ENCODE measurements around the gene PCBP3. TPM values are rescaled to one million over a fixed set of nuclear protein-coding genes. Genes with fewer than 3 reads are reported as not detected.

Gene PCBP3
- total RNA-seq, 4 donors from 2014 or later: 0.77 to 8.6 (median 3.2) TPM; not detected in 1

DNA sequence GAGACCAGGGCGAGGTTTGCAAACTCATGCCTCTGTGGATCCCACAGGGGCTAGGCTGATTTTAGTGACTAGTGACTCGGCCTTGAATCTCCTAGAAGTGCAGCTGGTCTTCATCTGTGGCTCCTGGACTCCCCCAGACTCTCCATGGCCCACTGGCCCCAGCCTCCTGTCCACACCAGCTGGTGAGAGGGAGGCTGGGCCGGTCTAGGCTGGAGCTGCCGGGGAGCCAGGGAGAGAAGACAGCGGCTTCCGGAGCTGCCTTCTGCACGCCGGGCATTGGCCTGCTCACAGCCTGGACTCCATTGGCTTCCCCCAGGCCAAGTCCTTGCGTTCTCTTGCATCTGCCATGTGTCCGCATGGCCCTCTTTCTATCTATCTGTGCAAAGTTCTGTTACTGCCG is 285.9 kb downstream of the PCBP3 start:
- H3K4me1 ChIP-seq: no peaks in the 10 kb centered on the region
- no peaks in the 10 kb centered on the region for H3K27me3 ChIP-seq
- H3K36me3 ChIP-seq: no peaks in the 10 kb centered on the region
- no peak overlapping the region for H3K4me3 ChIP-seq
- H3K9me3 ChIP-seq: no peaks in the 10 kb centered on the region
- H3K27ac ChIP-seq: no peak overlapping the region
- DNase-seq: no peak
- intact Hi-C loops (cut with DNase I; ENCODE audit: low total_unique reads): no loop called here
- no peak for TF ChIP-seq POLR2A (IDR thresholded peaks at IDR 0.05)
- TF ChIP-seq, protein P1, sequence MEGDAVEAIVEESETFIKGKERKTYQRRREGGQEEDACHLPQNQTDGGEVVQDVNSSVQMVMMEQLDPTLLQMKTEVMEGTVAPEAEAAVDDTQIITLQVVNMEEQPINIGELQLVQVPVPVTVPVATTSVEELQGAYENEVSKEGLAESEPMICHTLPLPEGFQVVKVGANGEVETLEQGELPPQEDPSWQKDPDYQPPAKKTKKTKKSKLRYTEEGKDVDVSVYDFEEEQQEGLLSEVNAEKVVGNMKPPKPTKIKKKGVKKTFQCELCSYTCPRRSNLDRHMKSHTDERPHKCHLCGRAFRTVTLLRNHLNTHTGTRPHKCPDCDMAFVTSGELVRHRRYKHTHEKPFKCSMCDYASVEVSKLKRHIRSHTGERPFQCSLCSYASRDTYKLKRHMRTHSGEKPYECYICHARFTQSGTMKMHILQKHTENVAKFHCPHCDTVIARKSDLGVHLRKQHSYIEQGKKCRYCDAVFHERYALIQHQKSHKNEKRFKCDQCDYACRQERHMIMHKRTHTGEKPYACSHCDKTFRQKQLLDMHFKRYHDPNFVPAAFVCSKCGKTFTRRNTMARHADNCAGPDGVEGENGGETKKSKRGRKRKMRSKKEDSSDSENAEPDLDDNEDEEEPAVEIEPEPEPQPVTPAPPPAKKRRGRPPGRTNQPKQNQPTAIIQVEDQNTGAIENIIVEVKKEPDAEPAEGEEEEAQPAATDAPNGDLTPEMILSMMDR (IDR thresholded peaks at IDR 0.05): no peak

DNA sequence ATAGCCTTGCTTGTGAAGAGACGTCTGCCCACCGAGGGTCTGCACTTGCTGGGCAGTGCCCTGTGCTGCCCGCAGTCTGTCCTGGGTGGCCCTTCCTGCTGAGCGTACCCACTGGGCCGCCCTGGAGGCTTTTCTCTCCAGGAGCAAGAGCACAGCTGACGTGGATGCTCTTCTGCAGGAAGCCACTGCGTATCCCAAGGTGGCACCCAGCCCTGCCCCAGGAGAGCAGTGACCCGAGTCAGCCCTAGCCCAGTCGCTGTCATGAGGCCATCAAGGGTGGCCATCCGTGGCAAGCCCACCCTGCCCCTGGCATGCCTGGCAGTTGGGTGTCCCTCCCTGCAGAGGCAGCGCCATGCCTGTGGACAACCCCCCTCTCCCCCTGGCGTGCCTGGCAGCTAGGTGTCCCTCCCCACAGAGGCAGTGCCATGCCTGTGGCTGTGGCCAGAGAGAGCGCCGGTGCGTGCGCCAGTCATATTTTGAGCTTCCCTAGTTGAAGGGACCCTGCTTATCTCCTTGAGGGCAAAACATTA is 286.8 kb downstream of the PCBP3 start:
- Histone ChIP-seq H3K4me3 (no peak overlapping the region), H3K4me1 (no peaks in the 10 kb centered on the region), H3K9me3 (peaks cover 0 to 2% of the 10 kb centered on the region in 2 donors), H3K27ac (no peak overlapping the region), H3K27me3 (no peaks in the 10 kb centered on the region), H3K36me3 (no peaks in the 10 kb centered on the region)
- intact Hi-C loops (cut with DNase I; ENCODE audit: low total_unique reads): no loop called here
- no peak for TF ChIP-seq POLR2A (IDR thresholded peaks at IDR 0.05)
- TF ChIP-seq, protein P1 (IDR thresholded peaks at IDR 0.05): no peak
- no peak for DNase-seq

DNA sequence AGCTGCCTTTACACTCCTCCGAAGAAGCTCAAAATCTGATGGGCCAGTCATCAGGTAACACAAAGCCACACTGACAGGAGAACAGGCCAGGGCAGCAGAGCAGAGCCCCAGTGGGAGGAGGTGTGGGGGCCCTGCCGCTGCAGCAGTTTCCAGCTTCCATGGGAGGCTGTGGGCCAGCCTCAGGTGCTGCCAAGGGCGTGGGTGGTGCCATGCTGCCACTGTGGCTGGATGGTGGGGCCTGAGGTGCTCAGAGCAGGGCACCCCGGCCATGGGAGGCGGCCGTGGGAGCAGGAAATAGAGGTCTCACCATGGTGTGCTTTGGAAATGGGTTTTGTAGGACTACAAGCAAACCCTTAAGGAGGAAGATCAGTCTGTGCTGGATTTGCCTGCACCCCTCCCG is 287.3 kb downstream of the PCBP3 start:
- TF ChIP-seq POLR2A (IDR thresholded peaks at IDR 0.05): no peak
- TF ChIP-seq, protein P1 (IDR thresholded peaks at IDR 0.05): no peak
- no peak overlapping the region for H3K27ac ChIP-seq
- DNase-seq: no peak
- H3K36me3 ChIP-seq: no peaks in the 10 kb centered on the region
- H3K4me3 ChIP-seq: no peak overlapping the region
- H3K9me3 ChIP-seq: peaks cover 0 to 7% of the 10 kb centered on the region in 2 donors
- H3K27me3 ChIP-seq: no peaks in the 10 kb centered on the region
- no peaks in the 10 kb centered on the region for H3K4me1 ChIP-seq
- intact Hi-C loops (cut with DNase I; ENCODE audit: low total_unique reads): no loop called here

DNA sequence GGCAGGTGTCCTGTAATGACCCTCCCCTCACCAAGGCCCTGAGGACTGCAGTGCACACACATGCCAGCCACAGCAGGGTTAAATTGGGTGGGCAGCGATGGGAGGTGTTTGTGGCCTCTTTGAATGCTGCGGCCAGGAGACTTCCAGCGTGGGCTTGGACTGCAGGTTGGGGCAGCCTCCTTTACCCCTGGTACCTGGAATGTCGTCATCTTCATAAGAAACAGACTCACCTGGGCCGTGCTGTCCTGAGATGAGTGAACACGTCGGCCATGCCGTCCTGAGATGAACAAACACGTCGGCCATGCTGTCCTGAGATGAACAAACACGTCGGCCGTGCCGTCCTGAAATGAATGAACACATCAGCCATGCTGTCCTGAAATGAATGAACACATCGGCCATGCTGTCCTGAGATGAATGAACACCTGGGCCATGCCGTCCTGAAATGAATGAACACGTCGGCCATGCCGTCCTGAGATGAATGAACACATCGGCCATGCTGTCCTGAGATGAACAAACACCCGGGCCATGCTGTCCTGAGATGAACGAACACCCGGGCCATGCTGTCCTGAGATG is 288.0 kb downstream of the PCBP3 start:
- Histone ChIP-seq H3K36me3 (no peaks in the 10 kb centered on the region), H3K4me1 (no peaks in the 10 kb centered on the region), H3K27ac (no peak overlapping the region), H3K4me3 (no peak overlapping the region), H3K27me3 (no peaks in the 10 kb centered on the region), H3K9me3 (peaks cover 0 to 11% of the 10 kb centered on the region in 2 donors)
- TF ChIP-seq POLR2A (IDR thresholded peaks at IDR 0.05): no peak
- TF ChIP-seq, protein P1 (IDR thresholded peaks at IDR 0.05): no peak
- no peak for DNase-seq
- intact Hi-C loops (cut with DNase I; ENCODE audit: low total_unique reads): no loop called here

DNA sequence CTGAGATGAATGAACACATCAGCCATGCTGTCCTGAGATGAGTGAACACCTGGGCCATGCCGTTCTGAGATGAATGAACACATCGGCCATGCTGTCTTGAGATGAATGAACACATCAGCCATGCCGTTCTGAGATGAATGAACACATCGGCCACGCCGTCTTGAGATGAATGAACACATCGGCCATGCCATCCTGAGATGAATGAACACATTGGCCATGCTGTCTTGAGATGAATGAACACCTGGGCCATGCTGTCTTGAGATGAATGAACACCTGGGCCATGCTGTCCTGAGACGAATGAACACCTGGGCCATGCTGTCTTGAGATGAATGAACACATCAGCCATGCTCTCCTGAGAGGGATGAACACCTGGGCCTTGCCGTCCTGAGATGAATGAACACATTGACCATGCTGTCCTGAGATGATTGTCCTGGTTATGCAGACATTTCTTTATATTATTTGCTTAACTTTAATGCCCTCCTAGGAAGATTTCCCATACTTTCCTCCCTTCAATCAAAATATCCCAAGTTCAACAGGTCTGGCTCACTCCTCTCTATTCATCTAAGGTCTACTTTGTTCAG is 289.5 kb downstream of the PCBP3 start:
- intact Hi-C loops (cut with DNase I; ENCODE audit: low total_unique reads): no loop called here
- Histone ChIP-seq H3K4me3 (no peak overlapping the region), H3K27me3 (no peaks in the 10 kb centered on the region), H3K4me1 (no peaks in the 10 kb centered on the region), H3K36me3 (no peaks in the 10 kb centered on the region), H3K9me3 (peaks cover 0 to 11% of the 10 kb centered on the region in 2 donors), H3K27ac (no peak overlapping the region)
- no peak for DNase-seq
- TF ChIP-seq, protein P1 (IDR thresholded peaks at IDR 0.05): no peak
- TF ChIP-seq POLR2A (IDR thresholded peaks at IDR 0.05): no peak
